ENCODE data around the gene RPS8.
"Not testable (repeated sequence)": the region's sequence is repeated elsewhere in the genome, so short reads cannot be mapped to it uniquely, and the experiment has no call there.

RPS8 gene

DNA sequence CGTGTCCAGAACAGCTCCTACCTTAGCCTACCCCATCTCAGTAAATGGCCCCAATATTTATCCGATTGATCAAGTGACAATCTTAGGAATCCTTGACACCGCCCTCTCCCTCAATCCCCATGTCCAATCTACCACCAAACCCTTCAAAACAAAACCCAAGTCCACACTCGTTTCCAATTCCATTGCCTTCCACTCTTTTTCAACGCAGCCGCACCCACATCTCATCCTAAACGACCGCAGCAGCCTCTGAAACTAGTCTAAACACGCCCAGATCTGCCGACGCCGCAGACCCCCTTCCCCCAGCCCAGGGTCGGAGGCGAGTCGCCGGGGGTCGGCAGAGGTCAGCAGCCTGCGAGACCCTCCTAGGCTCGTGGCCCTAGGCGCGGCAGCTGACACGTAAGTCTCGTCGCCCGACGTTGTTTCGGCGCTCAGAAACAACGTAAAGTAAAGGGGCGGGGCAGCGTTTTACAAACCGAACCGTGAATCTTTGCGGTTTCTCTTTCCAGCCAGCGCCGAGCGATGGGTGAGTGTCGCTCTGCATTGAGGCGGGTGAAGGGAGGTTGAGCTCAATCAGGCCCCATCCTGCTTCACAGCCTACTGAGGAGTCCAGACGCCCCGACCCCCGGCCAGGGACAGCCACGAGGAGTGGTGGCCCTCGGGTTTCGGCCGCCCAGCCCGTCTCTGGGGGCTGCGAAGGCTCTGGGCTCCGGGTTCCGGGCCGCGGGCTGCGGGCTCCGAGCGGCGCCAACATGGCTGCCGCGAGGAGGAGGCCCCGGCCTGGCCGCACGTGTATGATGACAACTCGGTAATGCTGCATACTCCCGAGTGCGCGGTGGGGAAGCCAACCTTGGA, at the start of gene RPS8:
TSS of gene RPS8 (plus strand) at position 463 of the 852 bp plus-strand sequence. CDS start at position 520, 57 bp downstream.
- peak; percentile 86 for DNase-seq

DNA sequence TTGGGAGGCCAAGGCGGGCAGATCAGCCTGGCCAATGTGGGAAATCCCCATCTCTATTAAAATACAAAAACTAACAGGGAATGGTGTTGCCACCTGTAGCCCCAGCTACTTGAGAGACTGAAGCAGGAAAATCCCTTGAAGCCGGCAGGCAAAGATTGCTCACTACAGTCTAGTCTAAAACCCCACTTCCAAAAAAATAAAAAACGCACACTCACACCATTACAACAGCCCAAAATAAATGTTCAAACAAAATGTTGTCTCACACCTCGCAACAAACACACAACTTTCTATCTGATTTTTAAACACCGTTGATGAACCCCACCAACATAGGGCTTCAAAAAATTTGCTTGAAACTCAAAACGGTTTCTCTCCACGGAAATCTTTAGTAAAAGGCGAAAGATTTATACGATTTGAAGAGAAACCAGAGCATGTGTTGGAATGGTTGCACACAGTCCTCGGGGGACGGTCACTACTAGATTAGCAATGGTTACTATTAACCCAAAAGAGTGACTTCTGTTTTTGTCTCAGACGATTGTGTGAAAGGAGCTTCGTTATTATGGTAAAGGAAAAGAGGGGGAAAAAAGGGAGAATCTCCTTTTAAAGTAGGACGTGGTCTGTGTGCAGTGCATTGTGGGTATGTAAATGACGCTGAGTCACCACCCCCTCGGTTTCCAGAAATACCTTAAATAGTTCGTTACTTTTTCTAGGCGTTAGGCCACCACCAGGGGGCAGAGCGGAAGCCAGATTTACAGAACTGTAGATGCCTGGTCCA, 44.4 kb upstream of the RPS8 start, which contains the start of gene RNU5D-1:
TSS of gene RNU5D-1 (minus strand) at position 430 of the 772 bp plus-strand sequence.
- peak; percentile 95 for DNase-seq

DNA sequence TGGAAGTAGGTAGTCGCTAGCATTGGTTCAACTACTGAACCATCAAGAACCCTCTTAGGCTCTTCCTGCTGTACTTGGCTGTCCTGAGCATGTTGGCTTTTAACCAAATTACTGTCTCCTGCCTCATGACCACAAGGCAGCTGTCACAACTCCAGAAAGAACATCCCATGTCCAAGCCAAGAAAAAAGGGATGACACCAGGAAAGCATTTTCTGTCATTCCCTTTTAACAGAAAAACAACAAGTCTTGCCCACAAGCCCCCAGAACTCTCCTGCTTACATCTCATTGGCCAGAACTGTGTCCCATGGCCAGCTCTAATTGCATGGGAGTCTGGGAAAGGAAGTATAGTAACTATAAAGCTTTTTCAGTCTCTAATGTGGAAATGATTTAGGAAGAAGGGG, 42.0 kb upstream of the RPS8 start:
- DNase-seq: no peak

DNA sequence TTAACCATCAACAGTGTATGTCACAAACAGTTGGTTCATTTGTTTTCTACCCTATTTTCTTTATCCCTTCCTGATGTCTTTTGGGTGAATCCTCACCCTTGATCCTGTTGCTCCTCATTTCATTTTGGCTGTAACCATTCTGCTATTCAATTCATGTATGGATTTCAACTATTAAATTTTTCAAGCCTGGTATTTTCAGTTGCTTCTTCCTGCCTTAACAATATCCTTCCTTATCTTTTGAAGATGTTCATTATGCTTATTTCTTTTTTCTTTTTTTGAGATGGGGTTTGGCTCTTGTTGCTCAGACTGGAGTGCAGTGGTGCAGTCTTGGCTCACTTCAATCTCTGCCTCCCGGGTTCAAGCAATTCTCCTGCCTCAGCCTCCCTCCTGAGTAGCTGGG, 41.6 kb upstream of the RPS8 start:
- DNase-seq: no peak

DNA sequence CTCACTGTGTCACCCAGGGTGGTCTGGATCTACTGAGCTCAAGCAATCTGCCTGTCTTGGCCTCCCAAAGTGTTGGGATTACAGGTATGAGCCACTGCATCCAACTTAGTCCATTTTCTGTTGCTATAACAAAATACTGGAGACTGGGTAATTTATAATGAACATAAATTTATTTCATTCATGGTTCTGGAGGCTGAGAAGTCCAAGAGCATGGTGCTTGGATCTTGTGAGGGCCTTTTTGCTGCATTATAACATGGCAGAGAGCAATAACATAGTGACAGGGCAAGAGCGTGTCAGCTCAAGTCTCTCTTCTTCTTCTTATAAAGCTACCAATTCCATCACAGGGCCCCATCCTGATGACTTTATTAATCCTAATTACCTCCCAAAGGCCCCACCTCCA, 39.3 kb upstream of the RPS8 start:
- no peak for DNase-seq

DNA sequence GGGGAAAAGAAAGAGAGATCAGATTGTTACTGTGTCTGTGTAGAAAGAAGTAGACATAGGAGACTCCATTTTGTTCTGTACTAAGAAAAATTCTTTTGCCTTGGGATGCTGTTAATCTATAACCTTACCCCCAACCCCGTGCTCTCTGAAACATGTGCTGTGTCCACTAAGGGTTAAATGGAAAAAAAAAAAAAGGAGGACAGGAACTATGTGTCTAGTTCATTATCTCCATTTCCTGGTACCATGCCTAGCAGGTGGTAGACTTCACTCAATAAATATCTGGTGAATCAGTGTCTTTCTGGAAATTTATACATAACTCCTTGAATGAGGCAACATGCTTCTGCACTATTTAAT, 36.4 kb upstream of the RPS8 start:
- not testable (repeated sequence) for DNase-seq

DNA sequence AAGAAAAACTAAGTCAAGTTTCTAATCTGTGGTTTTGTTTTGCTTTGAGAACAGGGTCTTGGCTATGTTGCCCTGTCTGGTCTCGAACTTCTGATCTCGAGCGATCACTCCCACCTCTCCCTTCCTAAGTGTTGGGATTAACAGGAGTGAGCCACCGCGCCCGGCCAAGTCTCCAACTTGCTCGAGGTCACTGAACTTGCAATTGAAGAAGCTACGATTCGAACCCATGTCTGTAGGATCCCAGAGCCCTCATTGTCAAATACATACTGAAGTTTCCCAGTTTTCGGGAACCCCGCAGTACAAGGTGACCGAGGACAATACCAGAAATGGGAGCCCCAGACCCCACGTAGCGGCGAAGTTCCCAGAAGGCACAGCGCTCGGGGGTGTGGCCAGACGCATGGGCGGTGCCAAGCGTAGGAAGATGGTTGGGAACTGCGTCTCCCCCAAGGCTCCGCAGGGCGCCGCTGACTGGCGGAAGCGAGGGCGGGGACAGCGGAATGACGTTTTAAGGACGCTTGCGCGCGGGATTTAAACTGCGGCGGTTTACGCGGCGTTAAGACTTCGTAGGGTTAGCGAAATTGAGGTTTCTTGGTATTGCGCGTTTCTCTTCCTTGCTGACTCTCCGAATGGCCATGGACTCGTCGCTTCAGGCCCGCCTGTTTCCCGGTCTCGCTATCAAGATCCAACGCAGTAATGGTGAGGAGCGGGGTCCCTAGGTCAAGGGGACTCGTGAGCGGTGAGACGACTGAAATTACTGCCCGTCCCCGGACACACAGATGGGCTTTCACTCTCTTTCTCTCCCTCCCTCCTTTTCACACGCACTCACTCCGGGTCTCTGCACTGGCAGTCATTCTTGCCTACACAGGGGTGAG, 35.8 kb upstream of the RPS8 start, which contains the start of gene KIF2C:
TSS of gene KIF2C (plus strand) at position 531 of the 872 bp plus-strand sequence. CDS start at position 627, 96 bp downstream.
- DNase-seq: peak; percentile 97

DNA sequence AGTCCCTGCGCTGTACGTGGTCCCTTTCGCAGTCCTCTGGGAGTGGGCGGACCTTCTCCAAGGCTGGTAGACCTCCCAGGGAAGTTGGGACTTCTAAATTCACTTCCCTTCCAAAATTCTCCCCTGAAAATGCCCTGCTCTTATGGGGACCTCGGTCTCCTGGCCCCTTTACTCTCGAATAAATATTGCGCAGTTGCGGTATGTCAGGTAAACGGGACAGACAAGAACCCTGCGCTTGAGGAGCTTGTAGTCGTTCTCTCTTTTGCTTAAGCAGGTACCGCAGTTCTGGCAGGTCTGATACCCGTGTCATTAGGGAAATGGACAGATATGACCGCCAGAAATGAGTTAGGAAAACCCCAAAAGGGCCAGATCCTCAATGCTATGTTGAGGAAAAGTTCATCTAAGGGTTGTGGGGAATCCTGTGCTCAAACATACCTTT, 35.1 kb upstream of the RPS8 start:
- DNase-seq: no peak

DNA sequence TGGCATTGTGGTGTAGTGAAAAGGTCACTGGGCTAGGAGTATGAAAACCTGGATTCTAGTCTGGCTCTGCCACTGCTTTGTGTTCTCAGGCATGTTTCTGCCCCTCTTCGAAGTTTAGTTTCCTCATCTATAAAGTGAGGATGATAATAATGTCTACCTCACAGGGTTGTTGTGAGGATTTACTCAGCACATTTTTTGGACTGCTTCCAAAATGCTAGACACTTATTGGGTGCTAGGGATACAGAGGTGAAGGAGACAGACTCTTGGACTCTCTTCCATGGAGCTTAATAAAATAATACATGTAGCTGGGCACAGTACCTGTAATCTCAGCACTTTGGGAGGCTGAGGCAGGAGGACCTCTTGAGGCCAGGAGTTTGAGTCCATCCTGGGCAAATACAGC, 32.1 kb upstream of the RPS8 start:
- no peak for DNase-seq

DNA sequence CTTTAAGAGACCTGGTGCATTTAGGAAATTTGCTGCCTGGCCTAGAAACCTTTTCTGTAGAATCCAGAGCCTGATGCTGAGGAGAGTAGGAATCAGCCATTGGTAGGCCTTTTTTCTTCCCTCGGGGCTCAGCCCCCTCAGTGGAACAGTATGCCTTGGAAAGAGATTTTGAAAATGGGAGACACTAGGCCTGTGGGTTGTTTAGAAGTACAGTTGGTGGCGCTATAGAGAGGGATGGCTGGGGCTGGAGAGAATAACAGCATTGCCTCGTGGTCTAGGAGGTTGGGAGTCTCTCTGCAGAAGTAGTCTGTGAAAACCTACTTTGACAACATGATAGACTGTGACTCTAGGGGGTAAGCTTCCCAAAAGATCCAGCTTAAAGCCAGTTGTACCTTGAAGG, 27.5 kb upstream of the RPS8 start:
- DNase-seq: no peak

DNA sequence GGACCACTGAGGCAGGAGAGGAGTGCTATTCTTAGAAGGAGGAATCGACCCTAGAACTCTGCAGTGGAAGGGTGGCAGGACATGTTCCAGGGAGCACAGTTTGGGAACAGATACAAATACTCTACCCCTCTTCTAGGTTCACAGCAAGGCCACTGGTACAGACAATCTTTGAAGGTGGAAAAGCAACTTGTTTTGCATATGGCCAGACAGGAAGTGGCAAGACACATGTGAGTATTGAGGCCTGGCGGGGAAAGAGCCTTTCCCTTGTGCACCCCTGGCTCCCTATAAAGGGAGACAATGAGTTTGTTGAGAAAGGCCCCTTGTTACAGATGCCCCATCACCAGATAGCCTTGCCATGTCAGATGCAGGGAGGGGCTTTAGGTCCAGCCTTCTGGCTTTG, 17.9 kb upstream of the RPS8 start:
- no peak for DNase-seq

DNA sequence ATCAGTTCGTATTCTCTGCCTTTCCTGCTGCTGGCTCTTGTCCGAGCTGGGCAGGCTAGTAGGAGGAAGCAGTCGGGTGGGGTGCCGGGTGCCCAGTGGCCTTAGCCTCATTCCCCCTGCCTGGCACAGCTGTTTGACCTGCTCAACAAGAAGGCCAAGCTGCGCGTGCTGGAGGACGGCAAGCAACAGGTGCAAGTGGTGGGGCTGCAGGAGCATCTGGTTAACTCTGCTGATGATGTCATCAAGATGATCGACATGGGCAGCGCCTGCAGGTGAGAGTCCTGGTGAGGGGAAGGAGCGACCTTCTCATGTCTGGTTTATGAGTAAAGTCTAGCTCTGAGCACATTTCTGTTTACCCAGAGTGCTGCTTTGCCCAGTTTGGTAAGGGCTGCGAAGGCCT, 16.3 kb upstream of the RPS8 start:
- DNase-seq: no peak

DNA sequence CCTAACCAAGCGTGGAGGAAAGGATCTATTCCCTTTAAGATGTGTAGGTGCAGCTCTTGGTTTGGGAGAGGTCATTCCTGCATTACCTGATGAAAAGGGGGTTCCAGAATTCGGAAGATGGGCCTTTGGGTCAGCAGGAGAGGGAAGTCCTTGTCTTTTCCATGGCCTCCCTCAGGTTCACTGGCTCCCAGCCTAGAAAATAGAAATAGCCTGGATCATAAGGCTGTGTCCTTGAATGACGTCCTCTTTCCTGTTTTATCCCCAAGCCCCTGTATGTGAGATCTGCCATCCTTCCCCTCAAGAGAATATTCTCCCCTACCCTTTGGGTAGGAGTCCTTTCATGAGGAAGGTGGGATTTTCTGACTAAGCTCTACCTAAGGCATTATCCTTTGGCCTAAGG, 14.5 kb upstream of the RPS8 start:
- DNase-seq: no peak

DNA sequence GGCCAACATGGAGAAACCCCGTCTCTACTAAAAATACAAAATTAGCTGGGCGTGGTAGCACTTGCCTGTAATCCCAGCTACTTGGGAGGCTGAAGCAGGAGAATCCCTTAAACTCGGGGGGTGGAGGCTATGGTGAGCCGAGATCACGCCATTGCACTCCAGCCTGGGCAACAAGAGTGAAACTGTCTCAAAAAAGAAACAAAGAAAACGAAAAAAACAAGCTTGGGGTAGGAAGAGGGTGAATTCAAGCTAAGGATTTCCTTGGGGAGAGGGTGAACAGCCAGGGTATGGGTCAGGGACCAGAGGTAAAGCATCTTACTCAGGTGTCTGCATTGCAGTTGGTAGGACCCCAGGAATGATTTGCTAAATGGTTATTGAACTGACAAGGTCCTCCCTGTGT, 8.9 kb upstream of the RPS8 start:
- DNase-seq: not testable (repeated sequence)

DNA sequence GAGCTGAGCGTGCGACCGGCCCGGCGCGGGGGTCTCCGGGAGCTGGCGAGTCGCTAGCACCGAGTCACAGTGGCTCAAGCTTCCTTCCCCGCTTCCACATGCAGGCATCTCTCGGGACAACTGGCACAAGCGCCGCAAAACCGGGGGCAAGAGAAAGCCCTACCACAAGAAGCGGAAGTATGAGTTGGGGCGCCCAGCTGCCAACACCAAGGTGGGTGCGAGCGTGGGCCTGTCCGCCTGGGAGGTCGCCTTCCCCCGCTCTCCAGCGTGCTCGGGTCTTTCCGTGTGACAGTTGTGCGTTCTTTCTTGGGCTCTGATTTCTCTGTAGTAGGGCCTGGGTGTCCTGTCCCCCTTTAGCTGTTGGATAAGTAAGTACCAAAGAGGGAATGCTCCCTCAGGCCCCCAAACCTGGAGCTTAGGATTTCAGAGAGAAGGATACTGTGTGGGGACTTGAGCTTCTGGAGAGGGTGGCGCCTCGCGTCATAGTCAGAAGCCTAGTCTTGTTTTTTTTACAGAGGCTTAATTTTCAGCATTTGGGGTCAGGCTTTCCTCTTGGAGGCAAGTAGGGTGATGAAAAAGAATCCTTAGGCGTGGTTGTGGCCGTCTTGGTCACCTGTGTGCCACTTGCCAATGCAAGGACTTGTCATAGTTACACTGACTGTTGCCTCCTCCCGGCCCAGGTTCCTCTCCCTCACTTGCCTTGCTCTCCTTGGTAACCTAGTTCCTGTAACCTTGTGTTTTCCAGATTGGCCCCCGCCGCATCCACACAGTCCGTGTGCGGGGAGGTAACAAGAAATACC, 790 bp downstream of the RPS8 start:
- DNase-seq: peak; percentile 51

DNA sequence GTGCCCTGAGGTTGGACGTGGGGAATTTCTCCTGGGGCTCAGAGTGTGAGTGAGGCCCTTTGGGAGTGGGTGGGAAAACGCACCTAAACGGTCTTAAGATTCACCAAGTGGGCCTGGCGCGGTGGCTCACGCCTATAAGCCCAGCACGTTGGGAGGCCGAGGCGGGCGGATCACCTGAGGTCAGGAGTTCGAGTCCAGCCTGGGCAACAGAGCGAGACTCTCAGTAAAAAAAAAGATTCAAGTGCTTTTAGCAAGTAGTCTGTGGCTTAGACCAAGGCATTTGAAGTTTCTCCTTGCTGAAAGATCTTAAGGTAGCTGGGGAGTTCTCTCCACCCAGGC, 1.4 kb downstream of the RPS8 start:
- DNase-seq: no peak

DNA sequence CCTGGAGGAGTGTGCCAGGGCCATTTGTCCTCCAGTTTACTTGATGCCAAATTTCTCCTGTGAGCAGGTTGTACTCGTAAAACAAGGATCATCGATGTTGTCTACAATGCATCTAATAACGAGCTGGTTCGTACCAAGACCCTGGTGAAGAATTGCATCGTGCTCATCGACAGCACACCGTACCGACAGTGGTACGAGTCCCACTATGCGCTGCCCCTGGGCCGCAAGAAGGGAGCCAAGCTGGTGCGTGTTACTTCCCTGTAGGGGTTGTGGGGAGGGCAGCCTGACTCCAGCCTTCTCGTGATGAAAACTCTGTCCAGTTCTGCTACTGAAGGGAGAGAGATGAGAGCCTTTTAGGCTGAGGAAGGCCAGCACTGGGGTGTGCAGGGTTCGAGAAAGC, 2.2 kb downstream of the RPS8 start:
- DNase-seq: no peak

DNA sequence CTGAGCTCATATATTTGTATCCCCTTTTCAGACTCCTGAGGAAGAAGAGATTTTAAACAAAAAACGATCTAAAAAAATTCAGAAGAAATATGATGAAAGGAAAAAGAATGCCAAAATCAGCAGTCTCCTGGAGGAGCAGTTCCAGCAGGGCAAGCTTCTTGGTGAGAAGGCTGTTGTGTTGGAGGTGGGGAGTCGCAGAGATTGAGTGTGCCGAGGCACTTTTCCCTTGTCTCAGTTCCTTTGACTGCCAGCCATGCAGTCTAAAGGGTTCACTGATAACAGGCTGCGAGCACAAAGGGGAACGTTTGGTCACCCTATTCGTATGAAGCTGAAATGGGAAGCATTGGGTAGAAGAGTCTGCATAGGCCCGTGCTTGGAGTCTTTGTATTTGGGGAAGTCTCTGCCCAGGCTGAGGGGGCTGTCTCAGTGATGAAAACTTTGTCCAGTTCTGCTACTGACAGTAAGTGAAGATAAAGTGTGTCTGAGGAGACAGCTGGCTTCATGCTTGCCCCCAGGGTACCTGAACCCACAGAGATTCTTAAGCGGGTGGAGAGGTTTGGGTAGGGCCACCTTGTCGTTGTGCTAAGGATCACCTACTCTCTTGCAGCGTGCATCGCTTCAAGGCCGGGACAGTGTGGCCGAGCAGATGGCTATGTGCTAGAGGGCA, 2.8 kb downstream of the RPS8 start:
- no peak for DNase-seq

DNA sequence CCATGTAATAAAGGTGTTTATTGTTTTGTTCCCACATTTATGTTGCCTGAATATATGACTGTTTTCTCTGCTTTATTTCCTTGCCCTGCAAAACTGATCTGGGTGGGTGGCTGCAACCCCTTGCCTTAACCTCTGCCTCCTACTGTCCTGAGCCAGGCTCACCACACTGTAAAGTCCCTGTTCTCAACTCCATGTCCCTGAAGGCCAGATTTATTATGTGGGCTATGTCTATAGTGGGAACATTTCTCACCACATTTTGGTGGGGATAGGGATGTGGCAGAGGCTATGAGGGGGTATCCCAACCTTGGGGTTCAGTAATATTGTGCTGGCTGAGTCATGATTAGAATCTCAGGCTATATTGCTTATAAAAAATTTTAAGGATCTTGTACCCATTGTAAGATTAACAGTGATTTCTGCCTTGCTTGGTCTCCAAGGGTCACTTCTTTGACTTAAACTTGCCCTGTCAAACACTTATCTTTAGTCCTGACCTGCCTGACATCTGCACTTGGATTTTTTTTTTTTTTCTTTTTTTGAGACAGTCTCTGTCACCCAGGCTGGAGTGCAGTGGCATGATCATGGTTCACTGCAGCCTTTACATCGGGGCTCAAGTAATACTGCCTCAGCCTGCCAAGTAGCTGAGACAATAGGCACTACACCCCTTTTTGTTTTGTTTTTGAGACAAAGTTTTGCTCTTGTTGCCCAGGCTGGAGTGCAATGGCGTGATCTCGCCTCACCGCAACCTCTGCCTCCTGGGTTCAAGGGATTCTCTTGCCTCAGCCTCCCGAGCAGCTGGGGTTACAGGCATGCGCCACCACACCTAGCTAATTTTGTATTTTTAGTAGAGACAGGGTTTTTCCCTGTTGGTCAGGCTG, 3.6 kb downstream of the RPS8 start:
- no peak for DNase-seq

DNA sequence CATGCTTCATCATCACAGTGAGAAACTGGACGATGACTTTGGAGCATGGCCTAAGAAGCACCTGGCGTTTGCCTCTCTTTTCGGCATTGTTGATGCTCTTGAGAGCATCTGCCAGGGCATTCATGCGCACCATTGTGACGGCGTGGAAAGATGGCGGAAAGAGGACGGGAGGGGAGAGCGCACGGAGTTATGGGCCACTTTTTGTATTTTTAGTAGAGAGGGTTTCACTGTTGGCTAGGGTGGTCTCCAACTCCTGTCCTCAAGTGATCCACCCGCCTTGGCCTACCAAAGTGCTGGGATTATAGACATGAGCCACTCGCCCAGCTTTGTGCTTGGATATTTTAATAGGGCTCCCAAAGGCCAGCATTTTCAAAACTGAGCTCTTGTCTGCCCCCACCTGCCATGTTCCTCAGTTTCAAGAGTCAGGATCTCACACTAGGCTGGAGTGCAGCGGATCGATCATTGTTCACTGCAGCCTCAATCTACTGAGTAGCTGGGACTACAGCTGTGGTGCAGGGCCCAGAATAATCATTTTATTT, 5.3 kb downstream of the RPS8 start:
- no peak for DNase-seq
